Natural killer cell (primary cell): ENCODE data around the gene DOK6. TPM values are rescaled to one million over a fixed set of nuclear protein-coding genes. Genes with fewer than 3 reads are reported as not detected.
A peak's percentile ranks its signal among the peaks of the same experiment; 100 is the strongest.

Experiments
- ATAC-seq, 3 donors: fragments of 150-1000 bp in 2 of 3; fragments of 200-7000 bp in 1 of 3; cut with Tn5 transposase; 1 replicate in 1 of 3; 2 replicates in 2 of 3; pipeline ENCODE4 v1.10.0; 2021; ENCODE audit warnings: mild to moderate bottlenecking in 2 of 3, moderate library complexity in 2 of 3
- DNase-seq, 2 donors: peaks; one replicate each; pipeline versions ENCODE4 v3.0.0 to v3.0.0-alpha.2; 2013 to 2021; ENCODE audit warnings: mixed read lengths in 1 of 2
- H3K27ac ChIP-seq: one replicate; pipeline ENCODE4 v1.5.1; 2013; ENCODE audit warnings: mild to moderate bottlenecking, low read length
- H3K27me3 ChIP-seq: one replicate; pipeline ENCODE4 v1.6.1; 2013; ENCODE audit warnings: low read length; ENCODE audit not compliant: control insufficient read depth, insufficient read depth
- H3K36me3 ChIP-seq: one replicate; pipeline ENCODE4 v1.6.1; 2013; ENCODE audit warnings: low read length; ENCODE audit not compliant: control insufficient read depth, insufficient read depth
- H3K4me1 ChIP-seq: one replicate; pipeline ENCODE4 v1.6.1; 2013; ENCODE audit warnings: low read length; ENCODE audit not compliant: control insufficient read depth, insufficient read depth
- H3K4me3 ChIP-seq: one replicate; pipeline ENCODE4 v1.5.1; 2013; ENCODE audit warnings: low read length
- H3K9me3 ChIP-seq: one replicate; pipeline ENCODE4 v1.6.1; 2013; ENCODE audit warnings: low read length; ENCODE audit not compliant: control insufficient read depth, insufficient read depth
- H3K27ac Mint-ChIP-seq, 2 donors: one replicate each; pipeline ENCODE4 v1.8.0; 2022; ENCODE audit warnings: mild to moderate bottlenecking in 2 of 2, mixed read lengths in 2 of 2, moderate library complexity in 1 of 2
- H3K27me3 Mint-ChIP-seq, 2 donors: one replicate each; pipeline ENCODE4 v1.8.0; 2022; ENCODE audit warnings: low read depth in 2 of 2, mixed read lengths in 2 of 2
- H3K36me3 Mint-ChIP-seq: one replicate; pipeline ENCODE4 v1.8.0; 2022; ENCODE audit warnings: mixed read lengths
- H3K4me1 Mint-ChIP-seq, 2 donors: one replicate each; pipeline ENCODE4 v1.8.0; 2022; ENCODE audit warnings: mixed read lengths in 2 of 2
- H3K4me3 Mint-ChIP-seq: one replicate; pipeline ENCODE4 v1.8.0; 2022; ENCODE audit warnings: mild to moderate bottlenecking, moderate library complexity, mixed read lengths
- H3K9me3 Mint-ChIP-seq, 2 donors: one replicate each; pipeline ENCODE4 v1.8.0; 2022; ENCODE audit warnings: mixed read lengths in 2 of 2
- CTCF ChIP-seq: fragments of 200-600 bp; IDR thresholded peaks from one replicate; pipeline ENCODE4 v1.8.0; 2022; ENCODE audit warnings: antibody characterized with exemption
- WGBS: methylation state at CpG from one replicate; pipeline ENCODE4 v1.1.7; 2013; ENCODE audit warnings: missing lambda C conversion rate; ENCODE audit not compliant: insufficient coverage; 5-methylcytosine and 5-hydroxymethylcytosine counted together
- intact Hi-C: fragments of 100-400 bp; cut with micrococcal nuclease; formaldehyde crosslinking; loops from one replicate; pipeline ENCODE4 v1.14.2; 2022
- total RNA-seq, 4 donors: library from RNA; stranded (reverse); fragments of 120-200 nt in 1 of 4; gene quantifications; one replicate each; pipeline versions ENCODE4 v1.2.3 to v1.2.4, GENCODE V29; 2013 to 2022

DOK6 gene
- total RNA-seq, 3 donors from 2014 or later (not counting 1 experiment from before 2014, with no cell fraction given): 0.02 TPM; not detected in 2

- Mint-ChIP-seq H3K4me3 (no peak overlapping the region), H3K9me3 (peaks cover 2 to 7% of the 10 kb centered on the region in 2 donors)
These were observed 318.3 kb downstream of the DOK6 start for GRCh38 chr18:69718912-69719547.

GRCh38 chr18:69720422-69720821 is 319.7 kb downstream of the DOK6 start:
- 100% methylated on average over 1 of the region's 4 CpGs for WGBS
- Histone ChIP-seq H3K36me3 (no peaks in the 10 kb centered on the region), H3K4me1 (peaks cover 4% of the 10 kb centered on the region), H3K27ac (no peak overlapping the region), H3K9me3 (peaks cover 14% of the 10 kb centered on the region), H3K4me3 (no peak overlapping the region), H3K27me3 (no peaks in the 10 kb centered on the region)
- no peaks in the 10 kb centered on the region for H3K27me3 Mint-ChIP-seq
- TF ChIP-seq CTCF: no peak
- ATAC-seq (no peak), DNase-seq (no peak)
- peaks cover 2 to 7% of the 10 kb centered on the region in 2 donors for H3K9me3 Mint-ChIP-seq
- H3K4me3 Mint-ChIP-seq: no peak overlapping the region
- peaks cover 23 to 30% of the 10 kb centered on the region in 2 donors for H3K4me1 Mint-ChIP-seq
- H3K36me3 Mint-ChIP-seq: peaks cover 17% of the 10 kb centered on the region
- intact Hi-C loops: loop anchor here (5.0 kb wide), 1 partner anchor 217 kb away; no protein-coding TSS in a partner anchor
- no peak overlapping the region for H3K27ac Mint-ChIP-seq

More at GRCh38 chr18:69718912-69719547, 318.3 kb downstream of the DOK6 start:
- H3K27me3 Mint-ChIP-seq: no peaks in the 10 kb centered on the region
- ATAC-seq (no peak), DNase-seq (no peak)
- H3K36me3 Mint-ChIP-seq: peaks cover 17% of the 10 kb centered on the region
- TF ChIP-seq CTCF: no peak
- Histone ChIP-seq H3K4me3 (no peak overlapping the region), H3K4me1 (peaks cover 4% of the 10 kb centered on the region), H3K36me3 (no peaks in the 10 kb centered on the region), H3K27me3 (no peaks in the 10 kb centered on the region), H3K27ac (no peak overlapping the region), H3K9me3 (peaks cover 14% of the 10 kb centered on the region)
- intact Hi-C loops: no loop called here
- 91% methylated on average over 1 of the region's 1 CpG for WGBS
- peaks cover 20 to 25% of the 10 kb centered on the region in 2 donors for H3K4me1 Mint-ChIP-seq
- H3K27ac Mint-ChIP-seq: no peak overlapping the region

- DNase-seq: peak in 1 of 2 donors; percentile 2
- Mint-ChIP-seq H3K27me3 (no peaks in the 10 kb centered on the region), H3K9me3 (peaks cover 0 to 5% of the 10 kb centered on the region in 2 donors), H3K36me3 (peaks cover 10% of the 10 kb centered on the region), H3K4me1 (peaks cover 18 to 23% of the 10 kb centered on the region in 2 donors), H3K27ac (peak overlapping the region; percentile 81 to 87), H3K4me3 (peak overlapping the region; percentile 71)
- Histone ChIP-seq H3K9me3 (peaks cover 6% of the 10 kb centered on the region), H3K27ac (peak overlapping the region; percentile 55), H3K4me1 (peaks cover 4% of the 10 kb centered on the region), H3K36me3 (no peaks in the 10 kb centered on the region), H3K4me3 (no peak overlapping the region), H3K27me3 (no peaks in the 10 kb centered on the region)
- 27% methylated on average over 3 of the region's 3 CpGs for WGBS
- no peak for TF ChIP-seq CTCF
- peak; percentile 82 to 91 (median 89) for ATAC-seq
- intact Hi-C loops: loop anchor here (5.0 kb wide), 1 partner anchor 214 kb away; no protein-coding TSS in a partner anchor
These were observed 322.7 kb downstream of the DOK6 start for GRCh38 chr18:69723434-69723833.
